GM06990 (cell line): Measurements from ENCODE around the gene PSMC4.

Source experiments
- DNase-seq: peaks from one replicate; pipeline ENCODE4 v3.0.0-alpha.2; 2011; ENCODE audit not compliant: insufficient read length; ENCODE audit errors: extremely low read depth
- H3K27me3 ChIP-seq: replicated peaks from 2 replicates; pipeline ENCODE4 v1.6.0; 2011; ENCODE audit warnings: low read length; ENCODE audit not compliant: control insufficient read depth, insufficient read depth
- H3K36me3 ChIP-seq: 2 replicates; pipeline ENCODE4 v1.5.1; 2011; ENCODE audit warnings: low read length; ENCODE audit not compliant: control insufficient read depth, insufficient read depth
- H3K4me3 ChIP-seq: replicated peaks from 2 replicates; pipeline ENCODE4 v1.5.1; 2011; ENCODE audit warnings: low read depth, mild to moderate bottlenecking, control low read depth, low read length
- CTCF ChIP-seq: IDR thresholded peaks from 2 replicates; pipeline ENCODE4 v1.5.1; 2011; ENCODE audit warnings: low read length, control low read depth, mild to moderate bottlenecking, inconsistent platforms; ENCODE audit not compliant: insufficient read depth, poor library complexity, severe bottlenecking

The PSMC4 gene

DNA sequence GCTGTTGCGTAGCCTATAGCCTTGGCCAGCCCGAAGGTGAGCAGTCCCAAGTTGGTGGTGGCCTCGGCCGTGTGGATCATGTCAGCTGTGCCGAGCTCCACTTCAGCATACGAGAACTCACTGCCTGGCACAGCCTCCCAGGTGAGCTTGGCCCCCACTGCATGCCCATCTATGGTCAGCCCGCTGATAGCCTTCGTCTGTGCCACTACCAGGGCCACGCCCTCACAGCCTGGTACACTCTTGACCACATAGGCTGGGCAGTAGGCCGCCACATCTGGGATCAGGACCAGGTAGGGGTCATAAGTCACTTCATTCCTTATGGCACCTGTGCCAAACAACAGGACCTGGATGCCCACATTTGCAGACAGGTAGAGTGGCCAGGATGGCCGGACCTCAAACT, 43.9 kb upstream of the PSMC4 start:
- H3K36me3 ChIP-seq: no peaks in the 10 kb centered on the region
- DNase-seq: no peak
- no peak overlapping the region for H3K4me3 ChIP-seq
- no peaks in the 10 kb centered on the region for H3K27me3 ChIP-seq
- no peak for TF ChIP-seq CTCF

- H3K36me3 ChIP-seq: no peaks in the 10 kb centered on the region
- DNase-seq: no peak
- H3K4me3 ChIP-seq: no peak overlapping the region
- H3K27me3 ChIP-seq: no peaks in the 10 kb centered on the region
- TF ChIP-seq CTCF: no peak
Observed at GRCh38 chr19:39927524-39928356, 43.2 kb upstream of the PSMC4 start.

GRCh38 chr19:39928357-39928725, 42.6 kb upstream of the PSMC4 start:
- DNase-seq: no peak
- no peak overlapping the region for H3K4me3 ChIP-seq
- H3K36me3 ChIP-seq: no peaks in the 10 kb centered on the region
- H3K27me3 ChIP-seq: no peaks in the 10 kb centered on the region
- no peak for TF ChIP-seq CTCF

DNA sequence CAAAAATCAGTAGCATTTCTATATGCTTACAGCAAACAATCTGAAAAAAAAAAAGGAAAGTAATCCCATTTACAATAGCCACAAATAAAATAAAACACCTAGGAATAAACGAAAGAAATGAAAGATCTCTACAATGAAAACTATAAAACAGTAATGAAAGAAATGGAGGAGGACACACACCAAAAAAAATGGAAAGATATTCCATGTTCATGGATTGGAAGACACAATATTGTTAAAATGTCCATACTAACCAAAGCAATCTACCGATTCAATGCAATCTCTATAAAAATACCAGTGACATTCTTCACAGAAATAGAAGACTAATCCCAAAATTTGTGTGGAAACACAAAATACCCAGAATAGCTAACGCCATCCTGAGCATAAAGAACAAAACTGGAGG, 41.2 kb upstream of the PSMC4 start:
- H3K4me3 ChIP-seq: no peak overlapping the region
- TF ChIP-seq CTCF: no peak
- no peaks in the 10 kb centered on the region for H3K36me3 ChIP-seq
- no peak for DNase-seq
- H3K27me3 ChIP-seq: no peaks in the 10 kb centered on the region

GRCh38 chr19:39934584-39935363, 36.2 kb upstream of the PSMC4 start, which contains the start of gene FCGBP:
TSS of gene FCGBP (minus strand) at chr19:39934634.
- Histone ChIP-seq H3K36me3 (no peaks in the 10 kb centered on the region), H3K27me3 (no peaks in the 10 kb centered on the region), H3K4me3 (no peak within 1 kb of the TSS)
- no peak for TF ChIP-seq CTCF
- no peak for DNase-seq
